H4 (cell line): ENCODE measurements around the gene NSUN6. TPM values are rescaled to one million over a fixed set of nuclear protein-coding genes. Genes with fewer than 3 reads are reported as not detected.

Source experiments
- DNase-seq: peaks from one replicate; pipeline ENCODE4 v3.0.0-alpha.2; 2015; ENCODE audit warnings: low spot score
- total RNA-seq: library from RNA; depleted of rRNA; stranded (reverse); fragments of >200 nt; shearing (Covaris generic); gene quantifications from 2 replicates; pipeline ENCODE4 v1.2.3, GENCODE V29; 2014; rRNA removed

NSUN6 gene
- total RNA-seq: 5.0 and 5.3 TPM in 2 replicates

GRCh38 chr10:18651324-18652007 lies at the start of gene NSUN6:
TSS of gene NSUN6 (minus strand) at chr10:18651587. CDS start at chr10:18651203, 384 bp downstream.
- DNase-seq: peak; percentile 71

GRCh38 chr10:18699849-18700840 lies 48.8 kb upstream of the NSUN6 start:
- DNase-seq: no peak

- no peak for DNase-seq
Observed at GRCh38 chr10:18690541-18690940, 39.2 kb upstream of the NSUN6 start.

GRCh38 chr10:18689498-18689897 lies 38.1 kb upstream of the NSUN6 start:
- peak; percentile 4 for DNase-seq

GRCh38 chr10:18687706-18688105 lies 36.3 kb upstream of the NSUN6 start:
- no peak for DNase-seq

- DNase-seq: no peak
Observed at GRCh38 chr10:18687195-18687594, 35.8 kb upstream of the NSUN6 start.

- no peak for DNase-seq
Observed at GRCh38 chr10:18685555-18685954, 34.2 kb upstream of the NSUN6 start.

GRCh38 chr10:18684953-18685352 lies 33.6 kb upstream of the NSUN6 start:
- DNase-seq: no peak

GRCh38 chr10:18684416-18684815 lies 33.0 kb upstream of the NSUN6 start:
- no peak for DNase-seq

GRCh38 chr10:18683427-18683826 lies 32.0 kb upstream of the NSUN6 start:
- DNase-seq: no peak

GRCh38 chr10:18681971-18682411 lies 30.6 kb upstream of the NSUN6 start:
- peak; percentile 8 for DNase-seq

GRCh38 chr10:18681366-18681765 lies 30.0 kb upstream of the NSUN6 start:
- DNase-seq: no peak

GRCh38 chr10:18680754-18681153 lies 29.4 kb upstream of the NSUN6 start:
- DNase-seq: no peak

GRCh38 chr10:18675086-18675801 lies 23.9 kb upstream of the NSUN6 start:
- no peak for DNase-seq

- DNase-seq: no peak
Observed at GRCh38 chr10:18668026-18668425, 16.6 kb upstream of the NSUN6 start.

- no peak for DNase-seq
Observed at GRCh38 chr10:18666810-18667209, 15.4 kb upstream of the NSUN6 start.

GRCh38 chr10:18665815-18666558 lies 14.6 kb upstream of the NSUN6 start:
- no peak for DNase-seq

- DNase-seq: no peak
Observed at GRCh38 chr10:18664841-18665478, 13.6 kb upstream of the NSUN6 start.

GRCh38 chr10:18660816-18661431 lies 9.5 kb upstream of the NSUN6 start:
- DNase-seq: no peak

- peak; percentile 6 for DNase-seq
Observed at GRCh38 chr10:18659819-18660535, 8.6 kb upstream of the NSUN6 start.
